ENCODE results near the gene IL33. TPM values are rescaled to one million over a fixed set of nuclear protein-coding genes. Genes with fewer than 3 reads are reported as not detected.
A peak's percentile ranks its signal among the peaks of the same experiment; 100 is the strongest.

The IL33 gene
- total RNA-seq, 1 experiment from 2014 or later, result not detected

DNA sequence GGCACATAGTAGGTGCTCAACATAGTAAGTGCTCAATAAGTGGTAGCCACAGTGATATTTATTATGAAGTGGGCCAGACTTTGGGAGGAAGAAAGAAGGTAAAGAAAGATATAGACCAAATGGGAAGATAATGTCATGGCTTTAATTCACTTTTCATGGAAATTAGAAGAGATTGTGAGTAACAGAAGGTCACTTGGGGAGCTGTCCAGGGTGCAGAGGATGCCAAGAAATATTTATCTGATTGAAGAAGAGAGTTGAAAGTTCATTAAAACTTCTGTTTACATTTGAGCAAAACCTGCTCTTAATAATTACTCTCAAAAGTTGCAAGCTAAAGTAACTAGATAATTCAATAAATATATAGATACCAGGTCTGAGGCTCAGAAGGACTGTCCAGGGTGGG is 28.3 kb upstream of the IL33 start:
- Histone ChIP-seq H3K4me1 (ENCODE audit: control insufficient read depth in 1 of 2, insufficient read depth in 2 of 2, low read length in 2 of 2) (no peaks in the 10 kb centered on the region), H3K79me2 (ENCODE audit: insufficient read depth, low read length) (no peaks in the 10 kb centered on the region), H3K4me2 (ENCODE audit: low read length) (no peak overlapping the region), H2AFZ (ENCODE audit: low read depth, low read length, poor library complexity, severe bottlenecking) (no peak overlapping the region), H3K27ac (ENCODE audit: low read depth, low read length) (no peak overlapping the region), H3K9me3 (ENCODE audit: control insufficient read depth in 1 of 2, insufficient read depth in 1 of 2, low read depth in 1 of 2, low read length in 2 of 2) (no peaks in the 10 kb centered on the region), H3K36me3 (ENCODE audit: control insufficient read depth in 1 of 2, insufficient read depth in 2 of 2, low read length in 2 of 2) (no peaks in the 10 kb centered on the region), H3K9ac (ENCODE audit: low read length) (no peak overlapping the region), H4K20me1 (ENCODE audit: insufficient read depth) (no peaks in the 10 kb centered on the region), H3K27me3 (ENCODE audit: insufficient read depth, low read length) (no peaks in the 10 kb centered on the region), H3K4me3 (replicated peaks in 1 of 2; ENCODE audit: low read depth in 1 of 2, low read length in 2 of 2) (no peak overlapping the region), H3K9me2 (ENCODE audit: insufficient read depth) (no peaks in the 10 kb centered on the region)
- ATAC-seq, result no peak
- TF ChIP-seq, protein P1, sequence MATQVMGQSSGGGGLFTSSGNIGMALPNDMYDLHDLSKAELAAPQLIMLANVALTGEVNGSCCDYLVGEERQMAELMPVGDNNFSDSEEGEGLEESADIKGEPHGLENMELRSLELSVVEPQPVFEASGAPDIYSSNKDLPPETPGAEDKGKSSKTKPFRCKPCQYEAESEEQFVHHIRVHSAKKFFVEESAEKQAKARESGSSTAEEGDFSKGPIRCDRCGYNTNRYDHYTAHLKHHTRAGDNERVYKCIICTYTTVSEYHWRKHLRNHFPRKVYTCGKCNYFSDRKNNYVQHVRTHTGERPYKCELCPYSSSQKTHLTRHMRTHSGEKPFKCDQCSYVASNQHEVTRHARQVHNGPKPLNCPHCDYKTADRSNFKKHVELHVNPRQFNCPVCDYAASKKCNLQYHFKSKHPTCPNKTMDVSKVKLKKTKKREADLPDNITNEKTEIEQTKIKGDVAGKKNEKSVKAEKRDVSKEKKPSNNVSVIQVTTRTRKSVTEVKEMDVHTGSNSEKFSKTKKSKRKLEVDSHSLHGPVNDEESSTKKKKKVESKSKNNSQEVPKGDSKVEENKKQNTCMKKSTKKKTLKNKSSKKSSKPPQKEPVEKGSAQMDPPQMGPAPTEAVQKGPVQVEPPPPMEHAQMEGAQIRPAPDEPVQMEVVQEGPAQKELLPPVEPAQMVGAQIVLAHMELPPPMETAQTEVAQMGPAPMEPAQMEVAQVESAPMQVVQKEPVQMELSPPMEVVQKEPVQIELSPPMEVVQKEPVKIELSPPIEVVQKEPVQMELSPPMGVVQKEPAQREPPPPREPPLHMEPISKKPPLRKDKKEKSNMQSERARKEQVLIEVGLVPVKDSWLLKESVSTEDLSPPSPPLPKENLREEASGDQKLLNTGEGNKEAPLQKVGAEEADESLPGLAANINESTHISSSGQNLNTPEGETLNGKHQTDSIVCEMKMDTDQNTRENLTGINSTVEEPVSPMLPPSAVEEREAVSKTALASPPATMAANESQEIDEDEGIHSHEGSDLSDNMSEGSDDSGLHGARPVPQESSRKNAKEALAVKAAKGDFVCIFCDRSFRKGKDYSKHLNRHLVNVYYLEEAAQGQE (IDR thresholded peaks at IDR 0.05; ENCODE audit: low read depth), result peak; percentile 12; the same call in 1 of the 2 replicates
- TF ChIP-seq EGR1 (IDR thresholded peaks at IDR 0.05; ENCODE audit: low read depth) (no peak), SP1 (IDR thresholded peaks at IDR 0.05; ENCODE audit: low read depth) (no peak)
- BruUV-seq (replicated peaks), result no TSS peak
- POLR2A ChIA-PET, result no interaction called here
- RAD21 ChIA-PET (ENCODE audit: low non-redundant PET in 1 of 2, low total read pairs in 2 of 2, uncharacterized antibody in 2 of 2, unreplicated experiment in 2 of 2), result no interaction called here
- DNase-seq (ENCODE audit: low read depth, low spot score), result no peak
- CTCF ChIA-PET, result no interaction called here
- intact Hi-C loops (cut with micrococcal nuclease), result no loop called here

DNA sequence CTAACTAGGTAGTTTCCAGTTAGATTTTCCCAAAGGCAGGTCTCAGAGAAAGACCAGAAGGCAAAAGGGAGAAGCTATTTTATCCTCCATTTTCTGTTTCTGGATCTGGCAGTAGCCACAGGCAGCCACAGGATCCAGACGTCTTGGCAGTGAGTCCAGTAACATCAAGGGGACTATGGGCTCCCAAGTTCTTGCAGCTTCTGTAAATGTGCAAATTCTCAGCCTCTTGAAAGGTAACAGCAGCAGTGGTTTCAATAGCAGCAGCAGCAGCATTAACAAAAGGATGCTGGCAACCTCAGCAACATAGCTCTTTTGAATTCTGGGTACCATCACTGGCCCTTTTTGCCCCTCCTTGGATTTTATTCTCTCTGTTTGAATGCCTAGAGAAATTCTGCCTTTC is 27.1 kb upstream of the IL33 start:
- H3K9me2 ChIP-seq (ENCODE audit: insufficient read depth), result no peaks in the 10 kb centered on the region
- H4K20me1 ChIP-seq (ENCODE audit: insufficient read depth), result no peaks in the 10 kb centered on the region
- H3K27ac ChIP-seq (ENCODE audit: low read depth, low read length), result no peak overlapping the region
- H3K4me2 ChIP-seq (ENCODE audit: low read length), result no peak overlapping the region
- no peak for ATAC-seq
- no peak overlapping the region for H3K9ac ChIP-seq (ENCODE audit: low read length)
- no peak for DNase-seq (ENCODE audit: low read depth, low spot score)
- TF ChIP-seq SRF (IDR thresholded peaks at IDR 0.05; ENCODE audit: low read depth) (no peak), TCF7L2 (IDR thresholded peaks at IDR 0.05; ENCODE audit: borderline replicate concordance, extremely low read depth, insufficient read depth, insufficient read length) (no peak), RAD21 (IDR thresholded peaks at IDR 0.05; ENCODE audit: low read depth) (no peak), ELF1 (IDR thresholded peaks at IDR 0.05; ENCODE audit: borderline replicate concordance, low read depth) (no peak), SIN3A (IDR thresholded peaks at IDR 0.05; ENCODE audit: low read depth) (no peak), JUND (IDR thresholded peaks at IDR 0.05) (no peak), EZH2phosphoT487 (IDR thresholded peaks at IDR 0.05; ENCODE audit: borderline replicate concordance) (no peak), FOSL1 (IDR thresholded peaks at IDR 0.05; ENCODE audit: low read depth) (no peak), POLR2AphosphoS5 (IDR thresholded peaks at IDR 0.05; ENCODE audit: low read depth, low read length) (no peak), ZFX (IDR thresholded peaks at IDR 0.05) (no peak), POLR2A (IDR thresholded peaks at IDR 0.05; ENCODE audit: borderline replicate concordance, extremely low read depth, insufficient read depth, insufficient read length) (no peak)
- TF ChIP-seq, protein P1 (IDR thresholded peaks at IDR 0.05; ENCODE audit: low read depth), result no peak
- TF ChIP-seq, protein P2, sequence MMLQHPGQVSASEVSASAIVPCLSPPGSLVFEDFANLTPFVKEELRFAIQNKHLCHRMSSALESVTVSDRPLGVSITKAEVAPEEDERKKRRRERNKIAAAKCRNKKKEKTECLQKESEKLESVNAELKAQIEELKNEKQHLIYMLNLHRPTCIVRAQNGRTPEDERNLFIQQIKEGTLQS (IDR thresholded peaks at IDR 0.05), result no peak
- TF ChIP-seq, protein P3, sequence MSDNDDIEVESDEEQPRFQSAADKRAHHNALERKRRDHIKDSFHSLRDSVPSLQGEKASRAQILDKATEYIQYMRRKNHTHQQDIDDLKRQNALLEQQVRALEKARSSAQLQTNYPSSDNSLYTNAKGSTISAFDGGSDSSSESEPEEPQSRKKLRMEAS (IDR thresholded peaks at IDR 0.05), result no peak
- ChIA-PET CTCF (no interaction called here), RAD21 (ENCODE audit: low non-redundant PET in 1 of 2, low total read pairs in 2 of 2, uncharacterized antibody in 2 of 2, unreplicated experiment in 2 of 2) (no interaction called here), POLR2A (no interaction called here)
- no peaks in the 10 kb centered on the region for H3K27me3 ChIP-seq (ENCODE audit: insufficient read depth, low read length)
- H2AFZ ChIP-seq (ENCODE audit: low read depth, low read length, poor library complexity, severe bottlenecking), result no peak overlapping the region
- H3K79me2 ChIP-seq (ENCODE audit: insufficient read depth, low read length), result no peaks in the 10 kb centered on the region
- no TSS peak for BruUV-seq (replicated peaks)
- no peak overlapping the region for H3K4me3 ChIP-seq (replicated peaks in 1 of 2; ENCODE audit: low read depth in 1 of 2, low read length in 2 of 2)
- no peaks in the 10 kb centered on the region for H3K4me1 ChIP-seq (ENCODE audit: control insufficient read depth in 1 of 2, insufficient read depth in 2 of 2, low read length in 2 of 2)
- intact Hi-C loops (cut with micrococcal nuclease), result no loop called here
- H3K36me3 ChIP-seq (ENCODE audit: control insufficient read depth in 1 of 2, insufficient read depth in 2 of 2, low read length in 2 of 2), result no peaks in the 10 kb centered on the region
- no peaks in the 10 kb centered on the region for H3K9me3 ChIP-seq (ENCODE audit: control insufficient read depth in 1 of 2, insufficient read depth in 1 of 2, low read depth in 1 of 2, low read length in 2 of 2)

Data from HCT116 (cell line).